GM12891 (cell line): ENCODE measurements around the gene UBE2E2.

ENCODE experiments used
- PAX5 ChIP-seq: IDR thresholded peaks from 2 replicates; pipeline ENCODE4 v1.6.1; 2011; ENCODE audit warnings: low read length, moderate library complexity, mild to moderate bottlenecking; ENCODE audit not compliant: insufficient read depth, severe bottlenecking
- POLR2A ChIP-seq: IDR thresholded peaks from 2 replicates; pipeline ENCODE4 v1.6.1; 2011; ENCODE audit warnings: low read depth, low read length, control low read depth
- POLR2AphosphoS5 ChIP-seq: IDR thresholded peaks from 2 replicates; pipeline ENCODE4 v1.6.1; 2011; ENCODE audit warnings: low read depth, low read length, control low read depth
- POU2F2 ChIP-seq: IDR thresholded peaks from 2 replicates; pipeline ENCODE4 v1.6.1; 2011; ENCODE audit warnings: low read depth, mild to moderate bottlenecking, control low read depth, low read length, moderate library complexity
- SPI1 ChIP-seq: IDR thresholded peaks from 2 replicates; pipeline ENCODE4 v1.6.1; 2011; ENCODE audit warnings: low read depth, low read length, control low read depth
- TAF1 ChIP-seq: IDR thresholded peaks from 2 replicates; pipeline ENCODE4 v1.6.1; 2011; ENCODE audit warnings: low read depth, low read length, control low read depth

DNA sequence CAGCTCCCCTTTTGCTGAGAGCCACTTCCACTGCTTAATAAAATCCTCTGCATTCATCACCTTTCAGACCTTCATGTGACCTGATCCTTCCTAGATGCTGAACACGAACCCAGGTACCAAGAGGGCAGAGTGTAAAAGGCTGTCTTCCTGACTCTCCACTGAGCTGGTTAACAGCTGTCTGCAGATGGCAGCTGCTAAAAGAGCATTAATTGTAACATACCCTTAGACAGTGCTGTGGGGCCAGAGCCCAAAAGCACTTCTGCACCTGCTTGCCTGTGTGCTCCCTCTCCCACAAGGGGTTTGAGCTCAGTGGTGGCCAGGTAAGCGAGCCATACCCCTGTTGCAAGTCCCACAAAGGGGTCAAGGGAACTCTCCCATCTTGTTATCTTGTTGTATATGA, 187.3 kb downstream of the UBE2E2 start:
- TF ChIP-seq POLR2A: no peak
- no peak for TF ChIP-seq POLR2AphosphoS5
- no peak for TF ChIP-seq PAX5
- no peak for TF ChIP-seq SPI1
- TF ChIP-seq POU2F2: no peak
- TF ChIP-seq TAF1: no peak
